Measurements from ENCODE around the gene ZFP1.

DNA sequence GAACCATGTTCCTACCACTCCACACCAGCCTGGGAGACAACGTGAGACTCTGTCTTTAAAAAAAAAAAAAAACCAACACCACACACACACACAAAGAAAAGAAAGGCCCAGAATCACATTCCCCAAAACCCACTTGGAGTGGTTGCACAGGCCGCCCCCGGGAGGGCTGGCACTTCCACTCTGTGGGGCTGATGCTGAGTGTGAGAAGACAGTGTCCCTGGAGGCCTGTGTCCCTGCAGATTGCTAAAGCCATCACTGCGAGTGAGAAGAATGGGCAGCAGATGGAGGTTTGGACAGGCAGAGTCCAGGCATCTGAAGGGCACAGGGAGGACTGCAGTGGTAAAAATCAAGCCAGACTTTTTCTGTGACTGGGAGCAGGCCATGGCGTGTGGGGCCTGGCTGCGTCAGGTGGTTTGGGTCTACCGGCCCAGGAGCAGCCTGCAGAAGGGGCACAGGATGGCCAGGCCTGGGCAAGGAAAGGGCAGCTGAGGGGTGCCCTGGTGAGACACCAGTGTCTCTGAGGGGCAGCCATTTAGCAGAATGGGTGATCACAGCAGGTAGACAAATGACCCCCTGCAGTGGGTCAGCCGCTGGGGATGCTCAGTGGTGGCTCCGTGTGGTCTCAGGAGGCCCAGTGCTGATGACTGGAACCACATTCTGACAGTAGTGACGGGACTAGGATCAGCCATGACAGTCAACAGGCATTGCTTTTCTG is 45.6 kb downstream of the ZFP1 start:
- TF ChIP-seq, protein P1, sequence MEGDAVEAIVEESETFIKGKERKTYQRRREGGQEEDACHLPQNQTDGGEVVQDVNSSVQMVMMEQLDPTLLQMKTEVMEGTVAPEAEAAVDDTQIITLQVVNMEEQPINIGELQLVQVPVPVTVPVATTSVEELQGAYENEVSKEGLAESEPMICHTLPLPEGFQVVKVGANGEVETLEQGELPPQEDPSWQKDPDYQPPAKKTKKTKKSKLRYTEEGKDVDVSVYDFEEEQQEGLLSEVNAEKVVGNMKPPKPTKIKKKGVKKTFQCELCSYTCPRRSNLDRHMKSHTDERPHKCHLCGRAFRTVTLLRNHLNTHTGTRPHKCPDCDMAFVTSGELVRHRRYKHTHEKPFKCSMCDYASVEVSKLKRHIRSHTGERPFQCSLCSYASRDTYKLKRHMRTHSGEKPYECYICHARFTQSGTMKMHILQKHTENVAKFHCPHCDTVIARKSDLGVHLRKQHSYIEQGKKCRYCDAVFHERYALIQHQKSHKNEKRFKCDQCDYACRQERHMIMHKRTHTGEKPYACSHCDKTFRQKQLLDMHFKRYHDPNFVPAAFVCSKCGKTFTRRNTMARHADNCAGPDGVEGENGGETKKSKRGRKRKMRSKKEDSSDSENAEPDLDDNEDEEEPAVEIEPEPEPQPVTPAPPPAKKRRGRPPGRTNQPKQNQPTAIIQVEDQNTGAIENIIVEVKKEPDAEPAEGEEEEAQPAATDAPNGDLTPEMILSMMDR (IDR thresholded peaks at IDR 0.05), result no peak
- no peak for TF ChIP-seq POLR2A (IDR thresholded peaks at IDR 0.05)
